GM21447 (cell line): ENCODE data around the gene RGS6.

ENCODE experiments used
- ATAC-seq: cut with Tn5 transposase; IDR thresholded peaks from one replicate; pipeline ENCODE4 v1.9.1; 2021; ENCODE audit not compliant: unreplicated experiment

RGS6 gene

DNA sequence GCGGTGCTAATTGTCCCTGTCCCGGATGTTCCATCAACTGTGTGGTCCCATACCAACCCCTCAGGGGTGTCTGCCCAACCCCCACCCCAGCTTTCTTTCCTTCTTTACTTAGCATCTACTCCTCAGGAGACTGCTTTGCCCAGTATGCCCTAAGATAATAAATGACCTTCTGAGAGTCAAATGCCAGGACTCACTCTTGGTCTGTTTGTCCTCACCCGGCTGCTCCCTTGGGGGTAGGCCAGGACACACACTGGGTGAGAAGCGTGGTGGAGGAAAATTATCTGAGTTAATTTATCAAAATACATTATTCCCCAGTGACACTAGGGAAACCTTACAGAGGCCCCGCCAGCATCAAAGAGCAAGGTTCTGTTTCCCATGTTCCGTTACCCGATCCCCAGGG is 457.0 kb downstream of the RGS6 start:
- no peak for ATAC-seq

DNA sequence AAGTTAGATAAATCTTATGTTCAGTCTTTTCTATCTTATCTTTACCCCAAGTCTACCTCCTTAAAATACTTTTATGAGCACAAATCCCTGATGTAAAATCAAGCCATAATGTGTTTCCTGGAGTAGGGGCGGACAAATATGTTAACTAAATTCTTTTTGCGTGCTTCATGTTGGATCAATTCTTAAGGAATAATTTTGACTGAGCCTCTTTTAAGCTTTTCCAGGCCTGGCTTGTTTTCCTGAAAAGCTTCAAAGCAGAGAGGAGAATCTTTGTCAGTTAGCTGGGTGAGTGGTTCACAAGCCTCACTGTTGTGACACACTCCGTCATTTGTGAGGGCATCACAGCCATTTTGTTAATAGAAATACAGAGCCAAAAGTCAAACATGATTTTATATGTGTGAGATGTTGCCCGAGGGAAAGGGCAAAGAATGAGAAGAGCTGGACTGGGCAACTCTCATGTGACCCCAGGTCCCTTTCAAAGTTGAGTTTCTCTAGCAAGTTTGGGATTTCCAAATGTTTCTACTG is 468.9 kb downstream of the RGS6 start:
- ATAC-seq, result no peak

DNA sequence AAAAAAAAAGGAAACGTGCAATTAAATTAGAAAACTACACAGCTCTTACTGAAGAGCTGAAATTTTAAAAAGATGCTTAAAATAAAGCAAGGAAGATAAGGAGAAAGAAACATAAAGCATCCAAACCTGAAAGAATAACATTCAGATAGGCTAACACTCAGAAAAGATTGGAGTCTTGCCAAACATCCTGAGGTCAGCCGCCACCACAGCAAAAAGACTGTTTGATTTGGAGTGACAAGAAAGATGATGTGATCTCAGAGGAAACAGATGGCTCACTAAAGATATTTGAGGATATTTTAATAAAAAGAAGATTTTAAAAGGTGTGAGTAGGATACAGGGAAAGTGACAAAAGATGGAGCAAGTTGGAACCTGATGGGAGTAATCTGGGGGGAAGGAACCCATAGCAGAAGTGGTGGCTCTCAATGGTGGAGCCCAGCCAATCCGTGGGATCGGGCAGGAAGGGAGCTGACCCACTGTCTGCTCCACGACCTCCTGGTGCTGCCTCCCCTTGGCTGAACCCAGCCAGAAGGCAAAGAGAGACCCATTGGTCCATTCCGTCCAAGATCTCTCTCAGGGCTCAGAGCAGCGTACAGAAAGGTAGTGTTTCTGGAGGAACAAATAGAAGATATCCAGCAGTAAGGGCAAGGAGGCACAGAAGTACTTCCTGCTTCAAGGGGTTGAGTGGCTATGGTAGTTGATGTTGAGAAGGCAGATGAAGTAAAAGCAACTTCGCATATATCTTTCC is 469.6 kb downstream of the RGS6 start:
- ATAC-seq, result no peak

DNA sequence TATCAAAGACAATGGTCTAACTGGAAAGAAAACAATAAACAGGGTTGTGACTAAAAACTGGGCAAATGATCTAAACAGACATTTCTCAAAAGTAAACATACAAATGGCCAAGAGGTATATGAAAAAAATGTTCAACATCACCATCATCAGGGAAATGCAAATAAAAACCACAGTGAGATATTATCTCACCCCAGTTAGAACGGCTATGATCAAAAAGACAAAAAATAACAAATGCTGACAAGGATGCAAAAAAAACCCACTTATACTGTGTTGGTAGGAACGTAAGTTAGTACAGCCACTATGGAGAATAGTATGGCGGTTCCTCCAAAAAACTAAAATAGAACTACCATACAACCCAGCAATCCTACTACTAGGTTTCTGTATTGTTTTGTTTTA is 470.1 kb downstream of the RGS6 start:
- ATAC-seq, result no peak

DNA sequence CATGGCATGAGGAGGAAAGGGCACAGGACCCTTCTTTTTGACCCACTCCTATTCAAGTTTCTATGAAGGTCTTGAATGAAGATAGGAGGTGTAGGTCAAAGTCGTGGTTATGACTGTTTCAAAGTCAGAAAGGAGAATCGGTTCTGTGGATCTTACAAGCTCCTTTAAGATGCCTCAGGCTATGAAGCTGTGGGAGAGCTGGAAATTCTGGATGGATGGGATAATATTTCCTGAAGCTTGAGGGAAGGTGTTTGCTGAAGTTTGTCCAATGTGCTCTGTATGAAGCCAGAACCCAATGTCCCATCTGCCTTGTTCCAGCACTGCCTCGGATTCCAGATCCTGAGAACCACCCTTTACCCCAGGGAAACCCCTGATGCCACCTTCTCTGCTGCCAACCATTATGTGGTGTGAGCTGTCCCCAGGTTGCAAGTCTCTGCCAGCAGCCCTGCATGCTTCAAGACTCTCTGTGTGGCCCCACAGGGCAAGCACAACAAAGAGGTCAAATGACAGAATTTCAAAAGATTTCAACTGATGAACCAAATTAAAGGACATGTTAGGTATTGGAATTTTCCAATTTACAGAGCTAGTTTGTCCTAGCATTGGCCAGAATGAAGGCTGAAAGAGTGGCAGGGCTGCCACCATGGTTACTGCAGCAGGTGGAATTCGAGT is 472.0 kb downstream of the RGS6 start:
- no peak for ATAC-seq

DNA sequence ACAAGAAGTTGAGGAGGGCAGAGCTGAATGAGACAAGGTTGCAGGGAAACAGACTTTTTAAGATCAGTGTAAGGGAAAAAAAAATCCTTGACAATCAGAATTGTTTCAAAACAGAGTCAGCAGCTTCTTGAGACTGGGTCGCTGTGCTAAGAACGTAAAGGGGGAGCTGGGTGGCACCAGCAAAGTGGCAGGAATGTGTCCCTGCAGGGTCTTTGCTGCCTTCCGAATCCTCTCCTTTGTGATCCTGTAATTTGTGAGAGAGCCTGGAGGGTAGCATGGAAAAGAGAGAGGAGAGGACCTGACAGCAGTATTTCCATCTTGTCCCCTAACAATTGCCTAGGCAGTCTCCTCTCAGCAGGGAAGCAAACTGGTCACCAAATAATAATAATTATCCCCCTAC is 472.8 kb downstream of the RGS6 start:
- ATAC-seq, result no peak

DNA sequence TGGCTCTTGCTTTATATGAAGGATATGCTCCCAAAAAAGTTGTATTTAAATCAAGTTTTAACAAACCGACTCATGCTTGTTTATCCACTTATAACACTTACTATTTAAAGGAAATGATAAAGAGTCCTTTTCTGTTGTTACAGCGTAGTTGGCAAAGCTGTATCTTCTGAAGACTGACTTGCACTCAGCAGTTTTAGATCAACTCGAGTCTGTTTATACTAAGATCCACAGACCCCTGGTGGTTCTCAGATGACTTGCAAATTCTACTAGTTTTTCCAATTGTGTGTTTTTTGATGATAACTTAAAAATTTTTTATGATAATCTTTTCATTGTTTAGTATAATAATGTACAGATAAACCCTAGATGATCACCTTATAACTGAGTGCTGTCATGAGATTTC is 475.8 kb downstream of the RGS6 start:
- ATAC-seq, result no peak

DNA sequence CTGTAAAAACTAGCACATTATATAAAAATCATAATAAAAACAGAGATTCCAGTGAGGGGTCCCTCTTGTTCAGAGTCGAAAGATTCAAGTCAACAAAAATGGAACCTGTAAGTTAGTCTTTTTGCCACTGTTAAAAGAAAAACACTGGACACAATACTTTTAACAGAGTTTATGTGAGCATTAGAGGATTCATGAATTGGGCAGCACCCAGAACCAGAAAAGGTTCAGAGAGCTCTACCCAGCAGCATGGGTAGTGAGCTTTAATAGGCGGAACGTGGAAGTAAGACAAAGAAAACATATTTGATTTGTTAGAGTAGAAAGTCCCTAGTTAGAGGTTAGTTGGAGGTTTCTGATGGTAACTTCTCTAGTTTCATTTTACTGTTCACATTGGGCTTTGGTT is 476.8 kb downstream of the RGS6 start:
- no peak for ATAC-seq

DNA sequence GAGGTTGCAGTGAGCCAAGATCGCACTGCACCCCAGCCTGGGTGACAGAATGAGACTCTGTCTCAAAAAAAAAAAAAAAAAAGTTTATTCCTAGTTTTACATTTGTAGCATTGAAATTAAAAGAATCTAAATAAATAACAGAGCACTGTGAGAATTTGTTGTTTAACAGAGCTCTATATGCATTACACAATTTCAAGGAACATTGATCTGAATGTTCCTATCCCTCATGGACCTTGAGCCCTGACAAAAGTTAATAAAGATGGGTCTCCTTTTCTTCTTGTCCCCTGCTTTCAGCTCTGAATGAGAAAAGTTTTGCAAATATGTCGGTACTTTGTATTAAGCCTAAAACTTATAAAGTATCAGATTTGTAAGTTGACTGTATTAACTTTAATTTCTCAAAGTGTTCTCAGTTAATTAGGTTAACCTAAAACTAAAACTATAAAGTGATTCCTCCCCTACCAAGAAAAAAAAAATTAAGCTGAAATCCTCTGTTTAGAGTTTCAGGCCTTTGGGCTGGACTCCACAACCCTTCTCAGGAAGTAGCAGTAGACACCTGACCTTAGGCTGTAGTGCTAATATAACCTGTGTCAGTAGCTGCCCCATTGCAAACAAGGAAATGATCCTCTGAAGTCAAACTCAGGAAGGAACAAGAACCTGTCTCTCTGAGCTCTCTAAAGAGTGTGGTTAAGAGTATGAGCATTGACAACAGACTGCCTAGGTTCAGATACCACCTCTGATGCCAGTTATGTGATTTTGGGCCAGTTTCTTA is 484.0 kb downstream of the RGS6 start:
- ATAC-seq, result no peak

DNA sequence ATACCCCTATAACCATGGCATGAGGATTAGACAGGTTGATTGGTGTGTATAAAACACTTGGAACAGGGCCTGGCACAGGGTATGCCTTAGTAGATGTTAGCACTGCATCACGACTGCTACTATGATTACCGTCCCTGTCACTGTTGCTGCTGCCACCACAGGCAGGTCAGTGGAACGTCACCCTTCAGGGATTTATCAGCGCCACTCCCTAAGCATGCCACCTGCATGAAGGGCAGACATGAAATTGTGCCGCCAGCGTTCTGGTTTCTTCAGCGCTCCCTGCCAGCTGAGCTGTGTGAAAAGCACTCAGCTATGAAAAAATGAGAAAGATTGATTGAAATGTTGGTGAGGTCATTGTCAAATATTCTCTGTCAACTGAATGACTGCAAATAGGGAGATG is 484.7 kb downstream of the RGS6 start:
- no peak for ATAC-seq

DNA sequence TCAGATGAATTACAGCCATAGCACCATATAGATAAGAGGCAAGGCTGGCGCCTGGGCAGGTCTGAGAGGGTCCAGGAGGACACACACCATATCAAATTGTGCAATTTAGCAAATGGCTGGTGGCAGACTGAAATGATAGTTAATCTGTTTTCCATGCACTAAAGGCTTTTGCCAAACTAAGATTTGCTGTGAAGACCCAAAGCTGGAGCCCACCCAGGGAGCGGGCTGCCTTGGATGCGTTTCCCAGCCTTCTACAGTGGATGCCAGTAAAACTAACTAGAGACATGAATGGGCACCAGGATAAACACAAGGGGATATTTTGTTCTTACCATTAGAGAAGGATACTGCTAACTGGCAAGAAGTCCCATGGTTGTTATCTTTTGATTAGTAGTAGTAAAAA is 486.6 kb downstream of the RGS6 start:
- no peak for ATAC-seq

DNA sequence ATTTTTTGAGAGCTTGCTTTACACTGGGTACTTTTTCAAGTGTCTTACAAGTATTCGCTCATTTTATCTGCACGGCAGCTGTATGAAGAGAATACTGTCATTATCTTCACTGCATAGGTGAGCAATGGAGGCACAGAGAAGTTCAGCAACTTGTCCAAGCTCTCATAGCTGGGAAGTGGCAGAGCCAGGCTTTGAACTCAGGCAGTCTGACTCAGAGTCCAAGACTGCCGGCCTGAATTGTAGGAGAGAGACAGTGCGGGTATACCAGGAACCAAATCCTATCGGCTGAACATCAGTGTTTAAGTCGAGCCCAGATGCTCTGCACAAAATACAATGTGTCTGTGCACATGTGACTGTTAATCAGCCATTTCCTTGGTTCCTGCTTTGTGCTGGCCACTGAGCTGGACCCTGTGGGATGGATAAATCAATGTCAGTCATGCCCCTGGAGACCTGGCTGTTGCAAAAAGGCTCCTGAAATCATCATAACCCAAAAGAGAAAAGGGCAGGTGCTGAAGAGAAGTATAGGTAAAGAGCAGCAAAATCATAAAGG is 487.1 kb downstream of the RGS6 start:
- no peak for ATAC-seq

DNA sequence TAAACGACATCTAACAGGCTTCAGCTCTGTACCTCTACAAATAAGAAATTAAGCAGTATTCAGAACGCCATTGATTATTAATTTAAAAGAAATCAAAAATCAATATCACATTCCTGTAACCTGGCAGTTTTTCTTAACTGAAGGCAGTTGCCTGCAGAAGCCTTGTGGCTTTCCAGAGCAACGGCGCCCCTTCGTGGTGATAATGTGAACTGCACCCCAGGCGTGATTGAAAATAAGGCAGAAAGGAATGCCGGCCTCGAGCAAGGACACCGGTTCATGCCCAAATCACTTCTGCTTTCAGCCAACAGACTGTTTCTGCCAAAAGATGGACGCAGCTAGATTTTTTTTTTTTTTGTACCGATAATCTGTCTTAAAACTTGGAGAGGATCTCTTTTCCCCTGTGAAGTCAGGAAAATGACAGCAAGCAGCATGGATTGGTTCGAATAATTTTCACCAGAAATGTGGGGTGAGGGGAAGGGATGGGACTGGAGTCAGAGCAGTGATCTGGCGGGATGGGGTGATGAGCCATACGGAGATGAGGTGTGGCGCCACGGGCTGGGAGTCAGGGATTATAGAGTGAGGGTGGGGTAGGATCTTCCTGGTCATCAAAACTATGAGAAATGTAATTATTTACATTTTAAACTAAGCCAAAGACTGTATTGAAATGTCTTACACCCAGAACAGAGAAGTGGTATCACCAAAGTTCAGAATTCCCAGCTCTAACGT is 488.7 kb downstream of the RGS6 start:
- ATAC-seq, result no peak

DNA sequence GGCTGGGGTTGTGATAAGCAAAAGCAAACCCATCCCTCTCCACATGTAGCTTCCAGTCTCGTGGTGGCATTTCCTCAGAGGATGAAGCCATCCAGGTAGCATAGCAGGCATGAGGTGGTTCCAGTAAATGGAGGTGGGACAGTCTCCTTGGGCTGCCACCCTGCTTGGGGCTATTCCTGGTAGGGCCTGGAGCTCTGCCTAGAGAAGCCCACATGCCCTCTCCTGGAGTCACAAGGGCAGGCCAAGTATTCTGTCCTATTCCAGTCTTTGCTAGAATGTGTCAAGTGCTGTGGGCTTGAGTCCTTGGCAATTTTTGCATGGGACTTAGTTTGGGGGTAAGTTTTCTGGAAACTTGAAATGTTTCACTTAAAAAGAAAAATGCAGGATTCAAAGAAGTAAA is 491.7 kb downstream of the RGS6 start:
- ATAC-seq, result no peak

DNA sequence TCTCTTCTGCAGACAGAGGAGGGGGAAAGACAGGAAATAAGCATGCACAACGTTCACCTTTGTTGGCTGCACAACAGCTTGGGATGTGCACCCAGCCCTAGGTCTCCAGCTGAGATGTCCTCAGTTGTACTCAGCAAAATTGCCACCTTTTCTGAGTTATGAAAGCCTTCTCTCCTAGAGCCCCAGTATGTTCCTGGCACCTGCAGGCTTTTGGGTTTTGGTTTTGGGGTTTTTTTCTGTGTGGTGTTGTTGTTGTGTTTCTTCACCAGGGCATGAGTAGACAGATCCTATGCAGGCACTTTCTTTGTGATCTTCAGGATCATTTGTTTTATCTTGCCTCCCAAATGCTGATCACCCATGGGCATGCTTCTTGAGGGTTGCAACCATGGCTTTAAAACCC is 498.2 kb downstream of the RGS6 start:
- ATAC-seq, result no peak

DNA sequence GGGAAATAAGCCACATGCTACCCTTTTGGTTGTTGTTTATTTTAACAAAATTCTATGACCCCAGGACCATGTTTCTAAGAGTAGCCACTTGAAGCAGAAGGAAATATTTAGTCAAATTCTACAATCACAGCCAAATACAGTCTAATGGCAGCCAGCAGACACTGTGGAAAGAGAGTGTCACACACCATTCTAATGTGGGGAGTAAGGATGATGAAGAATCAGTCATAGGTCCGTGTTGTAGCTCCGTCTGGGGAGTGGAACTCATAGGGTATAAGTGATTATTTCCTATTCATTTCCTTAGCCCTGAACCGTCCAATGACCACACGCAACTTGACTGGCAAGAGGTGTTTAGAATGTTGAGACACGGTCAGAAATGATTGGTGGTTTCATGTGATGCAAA is 500.5 kb downstream of the RGS6 start:
- ATAC-seq, result no peak

DNA sequence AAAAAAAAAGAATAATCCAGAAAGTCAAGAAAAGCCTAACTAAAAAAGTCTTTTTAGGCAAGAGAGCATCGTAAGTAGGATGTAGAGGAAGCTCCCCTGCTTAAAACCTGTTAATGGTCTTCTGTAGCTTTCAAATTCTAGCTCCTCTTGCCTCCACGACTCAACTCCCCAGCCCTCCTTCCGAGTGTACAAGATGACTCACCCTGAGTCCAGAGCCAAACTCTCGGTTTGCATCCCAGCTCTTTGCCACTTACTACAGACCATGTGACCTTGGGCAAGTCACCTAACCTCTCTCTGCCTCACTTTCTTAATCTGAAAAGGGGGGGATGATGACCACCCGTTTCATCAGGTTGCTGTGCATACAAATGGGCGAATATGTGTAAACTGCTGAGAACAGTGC is 501.3 kb downstream of the RGS6 start:
- ATAC-seq, result no peak

DNA sequence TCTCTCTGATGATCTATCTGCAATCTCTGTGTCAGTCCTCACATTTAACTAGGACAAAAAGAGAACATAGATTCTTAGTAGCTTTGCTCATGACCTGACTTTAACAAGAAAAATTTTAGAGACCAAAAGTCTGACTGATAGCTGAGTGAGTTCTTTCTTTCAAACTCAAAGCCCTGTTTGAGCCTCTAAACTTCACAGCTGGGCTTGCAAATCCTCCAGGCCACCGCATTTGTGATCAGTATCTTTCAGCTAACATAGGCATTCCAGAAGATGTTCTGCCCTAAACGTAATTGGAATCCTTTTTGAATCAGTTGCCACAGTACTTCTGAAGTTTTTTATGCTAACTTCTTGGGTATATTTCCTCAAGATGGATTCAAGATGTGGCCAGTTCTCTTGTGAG is 502.6 kb downstream of the RGS6 start:
- no peak for ATAC-seq

DNA sequence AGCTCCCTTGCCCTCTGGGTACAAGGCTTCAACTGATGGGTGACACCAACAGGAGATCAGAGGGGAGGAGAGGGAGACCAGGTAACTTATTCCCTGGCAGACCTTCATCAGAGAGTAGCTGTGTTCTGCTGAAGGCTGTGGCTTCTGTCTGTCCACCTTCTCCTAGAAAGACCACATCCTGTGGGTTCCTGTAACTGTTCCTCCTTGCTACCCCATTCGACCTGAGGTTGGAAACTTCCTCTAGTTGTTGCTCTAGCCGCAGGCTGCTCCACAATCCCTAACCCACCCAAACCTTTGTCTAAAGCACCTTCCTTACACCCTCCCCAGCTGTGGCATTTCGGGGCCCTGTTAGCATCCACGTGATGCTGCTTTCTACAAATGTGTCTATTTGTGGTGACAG is 507.5 kb downstream of the RGS6 start:
- no peak for ATAC-seq

DNA sequence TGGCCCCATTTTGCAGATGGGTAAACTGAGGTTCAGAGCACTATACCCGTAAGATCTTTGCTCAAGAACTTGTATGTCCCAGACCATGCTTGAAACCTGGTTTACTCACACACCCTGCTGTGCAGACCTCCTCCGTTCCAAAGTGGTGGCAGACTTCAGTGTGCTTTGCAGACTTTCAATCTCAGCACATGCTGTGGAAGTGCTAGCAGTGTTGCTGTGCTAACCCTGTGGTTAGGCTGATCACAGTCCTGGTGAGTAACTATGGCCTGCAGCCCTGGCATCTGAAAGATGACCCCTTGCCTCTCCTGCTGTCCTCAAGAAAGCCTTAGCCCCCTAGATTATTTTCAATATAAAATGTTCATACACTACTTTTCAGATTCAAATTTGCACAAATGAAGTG is 511.0 kb downstream of the RGS6 start:
- no peak for ATAC-seq

DNA sequence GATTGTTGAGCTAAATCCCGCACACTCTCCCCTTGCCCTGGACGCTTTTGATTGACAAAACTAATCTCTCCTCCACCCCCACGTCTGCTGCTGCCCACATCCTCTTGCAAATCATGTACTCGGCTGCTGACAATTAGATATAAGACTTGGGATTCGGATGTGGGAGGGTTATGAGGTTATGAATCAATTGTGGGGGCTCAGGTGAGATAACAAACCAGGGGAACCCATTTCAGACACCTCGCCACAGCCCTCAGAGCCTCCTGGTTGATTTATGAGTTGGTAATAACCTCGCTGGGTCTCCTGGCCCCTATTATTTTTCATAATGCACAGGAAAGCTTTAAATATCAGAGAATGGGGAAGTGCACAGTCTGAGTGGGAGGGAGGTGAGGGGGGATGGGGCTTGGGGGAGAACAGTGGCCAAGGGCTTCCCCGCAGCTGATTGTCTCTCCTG is 511.8 kb downstream of the RGS6 start:
- ATAC-seq, result no peak
